ENCODE data around the gene ANHX. TPM values are rescaled to one million over a fixed set of nuclear protein-coding genes. Genes with fewer than 3 reads are reported as not detected.

Gene ANHX
- total and polyA plus RNA-seq, 2 of the 8 experiments (the other 6 are each of a cell fraction or from before 2014, with no cell fraction given): not detected

- peaks cover 70 to 93% of the 10 kb centered on the region in 2 experiments for H3K9me3 ChIP-seq (ENCODE audit: insufficient read depth in 2 of 2, low read depth in 1 of 2, low read length in 1 of 2)
- no peak overlapping the region for H3K27ac ChIP-seq (ENCODE audit: low read depth, low read length)
- TF ChIP-seq EZH2 (IDR thresholded peaks at IDR 0.05; ENCODE audit: low read depth, low read length, severe bottlenecking): no peak
- TF ChIP-seq SP2 (IDR thresholded peaks at IDR 0.05; ENCODE audit: low read length): no peak
- TF ChIP-seq CTBP2 (IDR thresholded peaks at IDR 0.05; ENCODE audit: borderline replicate concordance, insufficient read depth, insufficient read length, low read length): no peak
- no peak for TF ChIP-seq SIRT6 (IDR thresholded peaks at IDR 0.05; ENCODE audit: low read length)
- no peak for TF ChIP-seq JUND (IDR thresholded peaks at IDR 0.05; ENCODE audit: low read length)
- no peak for TF ChIP-seq POU5F1 (IDR thresholded peaks at IDR 0.05; ENCODE audit: low read depth, low read length)
- no peak for TF ChIP-seq KDM1A (IDR thresholded peaks at IDR 0.05; ENCODE audit: borderline replicate concordance, low read length)
- no peak for TF ChIP-seq SRF (IDR thresholded peaks at IDR 0.05; ENCODE audit: low read depth, low read length)
- TF ChIP-seq BRCA1 (IDR thresholded peaks at IDR 0.05; ENCODE audit: low read depth, low read length): no peak
- no peak for TF ChIP-seq SAP30 (IDR thresholded peaks at IDR 0.05; ENCODE audit: insufficient read depth, insufficient replicate concordance, low read length)
- TF ChIP-seq USF2 (IDR thresholded peaks at IDR 0.05; ENCODE audit: low read length): no peak
- TF ChIP-seq CEBPB (IDR thresholded peaks at IDR 0.05; ENCODE audit: low read depth, low read length): no peak
- TF ChIP-seq TAF1 (IDR thresholded peaks at IDR 0.05; ENCODE audit: low read depth, low read length): no peak
Measured at GRCh38 chr12:133233993-133234564, 1.6 kb downstream of the ANHX start.

More at GRCh38 chr12:133233993-133234564, 1.6 kb downstream of the ANHX start:
- Histone ChIP-seq H3K79me2 (ENCODE audit: control insufficient read depth in 1 of 2, insufficient read depth in 2 of 2, low read length in 2 of 2) (no peaks in the 10 kb centered on the region), H2AK5ac (ENCODE audit: low read depth, low read length) (no peak overlapping the region), H3K56ac (replicated peaks; ENCODE audit: insufficient read length, low read depth, low read length) (no peak overlapping the region), H4K91ac (replicated peaks; ENCODE audit: insufficient read length, low read length) (no peak overlapping the region), H4K5ac (ENCODE audit: insufficient read length, low read depth, low read length) (no peak overlapping the region), H2BK5ac (ENCODE audit: low read depth, low read length) (no peak overlapping the region), H2BK12ac (ENCODE audit: low read depth, low read length) (no peak overlapping the region), H3K23me2 (ENCODE audit: low read depth, low read length) (no peaks in the 10 kb centered on the region), H3K27me3 (replicated peaks in 1 of 4; ENCODE audit: control insufficient read depth in 3 of 4, extremely low read depth in 1 of 4, insufficient read depth in 3 of 4, low read length in 3 of 4) (no peaks in the 10 kb centered on the region), H3K23ac (ENCODE audit: insufficient read length) (no peak overlapping the region), H3K4ac (replicated peaks; ENCODE audit: insufficient read length, low read depth, low read length) (no peak overlapping the region), H2BK20ac (ENCODE audit: low read length) (no peak overlapping the region), H2BK15ac (ENCODE audit: low read length) (no peak overlapping the region), H4K8ac (ENCODE audit: extremely low read depth, insufficient read depth, low read length) (no peak overlapping the region), H3K9ac (replicated peaks in 1 of 4; ENCODE audit: extremely low read depth in 1 of 4, low read depth in 3 of 4, low read length in 3 of 4) (no peak overlapping the region), H3K36me3 (ENCODE audit: control insufficient read depth in 2 of 4, insufficient read depth in 4 of 4, low read length in 3 of 4) (no peaks in the 10 kb centered on the region; a peak in 2 of 8 replicates), H3K4me2 (ENCODE audit: insufficient read depth in 1 of 2, low read depth in 2 of 2, low read length in 2 of 2) (no peak overlapping the region), H3K18ac (ENCODE audit: extremely low read depth, low read length) (no peak overlapping the region), H3K4me3 (ENCODE audit: extremely low read depth in 1 of 4, insufficient read depth in 2 of 4, low read depth in 3 of 4, low read length in 4 of 4) (no peak overlapping the region), H3K79me1 (ENCODE audit: low read depth, low read length) (no peaks in the 10 kb centered on the region), H3K14ac (ENCODE audit: insufficient read length) (no peak overlapping the region), H4K20me1 (replicated peaks in 1 of 2; ENCODE audit: control insufficient read depth in 1 of 2, insufficient read depth in 2 of 2, low read length in 2 of 2) (no peaks in the 10 kb centered on the region), H2BK120ac (replicated peaks; ENCODE audit: low read depth, low read length) (no peak overlapping the region), H3K4me1 (replicated peaks in 1 of 4; ENCODE audit: control insufficient read depth in 3 of 4, insufficient read depth in 4 of 4, low read length in 3 of 4) (no peaks in the 10 kb centered on the region), H2AFZ (ENCODE audit: low read length) (no peak overlapping the region)
- CTCF ChIA-PET (ENCODE audit: partially characterized antibody): no interaction called here
- no peak for FAIRE-seq
- 87% methylated on average over 13 of the region's 18 CpGs; no CpG with 5 or more reads in 1 of the 2 experiments for whole genome bisulfite sequencing, 2 experiments (ENCODE audit: extremely low coverage in 1 of 2, insufficient coverage in 1 of 2, insufficient read length in 1 of 2, insufficient replicate concordance in 2 of 2, low coverage in 1 of 2, low lambda C conversion rate in 2 of 2, missing lambda C conversion rate in 1 of 2)
- POLR2A ChIA-PET (ENCODE audit: partially characterized antibody): interaction anchor here (1.1 to 1.3 kb wide), 2 partner anchors 15 to 24 kb away, joined by 3 read pairs; no protein-coding TSS in a partner anchor
- DNase-seq (ENCODE audit: low read depth in 1 of 2, low spot score in 2 of 2): no peak

Data from H1 (cell line).